GM12891 (cell line): Measurements from ENCODE around the gene CTAGE8.
"Not testable (repeated sequence)": the region's sequence is repeated elsewhere in the genome, so short reads cannot be mapped to it uniquely, and the experiment has no call there.

Experiments
- DNase-seq: peaks from one replicate; pipeline ENCODE4 v3.0.0; 2011; ENCODE audit warnings: low spot score; ENCODE audit not compliant: insufficient read length
- FAIRE-seq: peaks from 2 replicates; lab custom pipeline; 2011; peaks lifted over from hg19 to GRCh38; lab: Jason Lieb, UNC
- PAX5 ChIP-seq: IDR thresholded peaks from 2 replicates; pipeline ENCODE4 v1.6.1; 2011; ENCODE audit warnings: low read length, moderate library complexity, mild to moderate bottlenecking; ENCODE audit not compliant: insufficient read depth, severe bottlenecking
- POLR2A ChIP-seq: IDR thresholded peaks from 2 replicates; pipeline ENCODE4 v1.6.1; 2011; ENCODE audit warnings: low read depth, low read length, control low read depth
- POLR2AphosphoS5 ChIP-seq: IDR thresholded peaks from 2 replicates; pipeline ENCODE4 v1.6.1; 2011; ENCODE audit warnings: low read depth, low read length, control low read depth
- POU2F2 ChIP-seq: IDR thresholded peaks from 2 replicates; pipeline ENCODE4 v1.6.1; 2011; ENCODE audit warnings: low read depth, mild to moderate bottlenecking, control low read depth, low read length, moderate library complexity
- SPI1 ChIP-seq: IDR thresholded peaks from 2 replicates; pipeline ENCODE4 v1.6.1; 2011; ENCODE audit warnings: low read depth, low read length, control low read depth
- TAF1 ChIP-seq: IDR thresholded peaks from 2 replicates; pipeline ENCODE4 v1.6.1; 2011; ENCODE audit warnings: low read depth, low read length, control low read depth

Gene CTAGE8

GRCh38 chr7:144264692-144265091, 4.4 kb downstream of the CTAGE8 start, which contains the start of gene OR2A7:
OR2A7 (minus strand) TSS chr7:144264792; CDS start chr7:144259628, 5,164 bp downstream.
- DNase-seq, FAIRE-seq: not testable (repeated sequence)

GRCh38 chr7:144262128-144262527, 7.0 kb downstream of the CTAGE8 start:
- FAIRE-seq, DNase-seq: not testable (repeated sequence)

GRCh38 chr7:144259067-144259466, 10.0 kb downstream of the CTAGE8 start:
- FAIRE-seq, DNase-seq: not testable (repeated sequence)

GRCh38 chr7:144256112-144256511, 13.0 kb downstream of the CTAGE8 start:
- DNase-seq (no peak), FAIRE-seq (no peak)
- TF ChIP-seq SPI1 = no peak
- no peak for TF ChIP-seq POLR2A
- no peak for TF ChIP-seq TAF1
- no peak for TF ChIP-seq POLR2AphosphoS5
- TF ChIP-seq PAX5 = no peak
- no peak for TF ChIP-seq POU2F2

- FAIRE-seq (no peak), DNase-seq (peak; percentile 0)
- TF ChIP-seq POU2F2 = no peak
- no peak for TF ChIP-seq SPI1
- no peak for TF ChIP-seq POLR2AphosphoS5
- no peak for TF ChIP-seq PAX5
Measured at GRCh38 chr7:144255471-144255897, 13.6 kb downstream of the CTAGE8 start.

GRCh38 chr7:144252307-144252706, 16.8 kb downstream of the CTAGE8 start:
- FAIRE-seq = peak; percentile 50
- DNase-seq = not testable (repeated sequence)

- not testable (repeated sequence) for FAIRE-seq
Measured at GRCh38 chr7:144247674-144248330, 21.3 kb downstream of the CTAGE8 start.

GRCh38 chr7:144246967-144247366, 22.1 kb downstream of the CTAGE8 start:
- not testable (repeated sequence) for FAIRE-seq, DNase-seq

More at GRCh38 chr7:144247674-144248330, 21.3 kb downstream of the CTAGE8 start:
- DNase-seq = not testable (repeated sequence)

- peak; percentile 84 for FAIRE-seq
- not testable (repeated sequence) for DNase-seq
Measured at GRCh38 chr7:144245372-144245771, 23.7 kb downstream of the CTAGE8 start.

- not testable (repeated sequence) for DNase-seq
- peak; percentile 45 for FAIRE-seq
Measured at GRCh38 chr7:144239365-144239764, 29.7 kb downstream of the CTAGE8 start, which contains the start of gene OR2A42. OR2A42 (minus strand) TSS chr7:144239605; CDS start chr7:144232843, 6,762 bp downstream.

GRCh38 chr7:144238530-144239082, 30.5 kb downstream of the CTAGE8 start:
- peak; percentile 51 for FAIRE-seq
- not testable (repeated sequence) for DNase-seq

- DNase-seq, FAIRE-seq: not testable (repeated sequence)
Measured at GRCh38 chr7:144233039-144233438, 36.0 kb downstream of the CTAGE8 start.

GRCh38 chr7:144231027-144231426, 38.1 kb downstream of the CTAGE8 start:
- not testable (repeated sequence) for DNase-seq
- FAIRE-seq = peak; percentile 20

GRCh38 chr7:144228810-144229209, 40.3 kb downstream of the CTAGE8 start:
- not testable (repeated sequence) for FAIRE-seq

GRCh38 chr7:144226866-144227265, 42.2 kb downstream of the CTAGE8 start:
- not testable (repeated sequence) for DNase-seq
- FAIRE-seq = peak; percentile 70

More at GRCh38 chr7:144228810-144229209, 40.3 kb downstream of the CTAGE8 start:
- not testable (repeated sequence) for DNase-seq

GRCh38 chr7:144223675-144224074, 45.4 kb downstream of the CTAGE8 start:
- FAIRE-seq = peak; percentile 50

GRCh38 chr7:144220531-144220930, 48.6 kb downstream of the CTAGE8 start:
- peak; percentile 16 for FAIRE-seq
- DNase-seq = not testable (repeated sequence)

More at GRCh38 chr7:144223675-144224074, 45.4 kb downstream of the CTAGE8 start:
- not testable (repeated sequence) for DNase-seq

GRCh38 chr7:144219149-144219548, 49.9 kb downstream of the CTAGE8 start:
- not testable (repeated sequence) for DNase-seq, FAIRE-seq
